ENCODE data around the gene PTH2. TPM values are rescaled to one million over a fixed set of nuclear protein-coding genes. Genes with fewer than 3 reads are reported as not detected.
"Not testable (repeated sequence)": the region's sequence is repeated elsewhere in the genome, so short reads cannot be mapped to it uniquely, and the experiment has no call there.

Gene PTH2
- total RNA-seq, 2 donors from 2014 or later = not detected

DNA sequence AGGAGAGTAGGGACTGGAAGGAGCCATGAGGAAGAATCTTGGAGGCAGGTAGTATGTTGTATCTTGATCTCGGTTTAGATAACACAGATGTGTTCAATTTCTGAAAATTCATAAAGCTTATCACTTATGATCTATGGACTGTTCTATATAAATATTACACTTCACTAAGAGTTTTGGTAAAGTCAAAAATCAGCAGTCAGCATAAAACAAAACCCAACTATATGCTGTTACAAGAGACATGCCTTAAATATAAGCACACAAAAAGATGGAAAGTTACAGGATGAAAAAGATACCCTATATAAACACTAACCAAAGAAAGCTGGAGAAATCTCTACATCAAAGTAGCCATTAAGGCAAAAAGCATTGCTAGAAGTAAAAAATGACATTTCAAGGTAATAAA is 39.6 kb downstream of the PTH2 start:
- no peak for DNase-seq
- H3K36me3 ChIP-seq = no peaks in the 10 kb centered on the region
- no peak overlapping the region for H3K4me3 ChIP-seq
- TF ChIP-seq, protein P1, sequence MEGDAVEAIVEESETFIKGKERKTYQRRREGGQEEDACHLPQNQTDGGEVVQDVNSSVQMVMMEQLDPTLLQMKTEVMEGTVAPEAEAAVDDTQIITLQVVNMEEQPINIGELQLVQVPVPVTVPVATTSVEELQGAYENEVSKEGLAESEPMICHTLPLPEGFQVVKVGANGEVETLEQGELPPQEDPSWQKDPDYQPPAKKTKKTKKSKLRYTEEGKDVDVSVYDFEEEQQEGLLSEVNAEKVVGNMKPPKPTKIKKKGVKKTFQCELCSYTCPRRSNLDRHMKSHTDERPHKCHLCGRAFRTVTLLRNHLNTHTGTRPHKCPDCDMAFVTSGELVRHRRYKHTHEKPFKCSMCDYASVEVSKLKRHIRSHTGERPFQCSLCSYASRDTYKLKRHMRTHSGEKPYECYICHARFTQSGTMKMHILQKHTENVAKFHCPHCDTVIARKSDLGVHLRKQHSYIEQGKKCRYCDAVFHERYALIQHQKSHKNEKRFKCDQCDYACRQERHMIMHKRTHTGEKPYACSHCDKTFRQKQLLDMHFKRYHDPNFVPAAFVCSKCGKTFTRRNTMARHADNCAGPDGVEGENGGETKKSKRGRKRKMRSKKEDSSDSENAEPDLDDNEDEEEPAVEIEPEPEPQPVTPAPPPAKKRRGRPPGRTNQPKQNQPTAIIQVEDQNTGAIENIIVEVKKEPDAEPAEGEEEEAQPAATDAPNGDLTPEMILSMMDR (IDR thresholded peaks at IDR 0.05) = no peak
- intact Hi-C loops (cut with DNase I) = no loop called here
- H3K27ac ChIP-seq = no peak overlapping the region
- no peak overlapping the region for H3K9ac ChIP-seq (ENCODE audit: low read depth in 2 of 2, low read length in 2 of 2)
- H3K27me3 ChIP-seq = no peaks in the 10 kb centered on the region
- no peaks in the 10 kb centered on the region for H3K4me1 ChIP-seq
- H3K9me3 ChIP-seq = no peaks in the 10 kb centered on the region

GRCh38 chr19:49382639-49383038 is 40.6 kb downstream of the PTH2 start:
- no peaks in the 10 kb centered on the region for H3K4me1 ChIP-seq
- H3K4me3 ChIP-seq = no peak overlapping the region
- no peak for DNase-seq
- H3K9ac ChIP-seq (ENCODE audit: low read depth in 2 of 2, low read length in 2 of 2) = no peak overlapping the region
- H3K27me3 ChIP-seq = no peaks in the 10 kb centered on the region
- intact Hi-C loops (cut with DNase I) = no loop called here
- H3K36me3 ChIP-seq = no peaks in the 10 kb centered on the region
- TF ChIP-seq, protein P1 (IDR thresholded peaks at IDR 0.05) = no peak
- H3K9me3 ChIP-seq = no peaks in the 10 kb centered on the region
- no peak overlapping the region for H3K27ac ChIP-seq

- Histone ChIP-seq H3K4me1 (no peaks in the 10 kb centered on the region), H3K4me3 (no peak overlapping the region), H3K27me3 (no peaks in the 10 kb centered on the region), H3K27ac (no peak overlapping the region), H3K9ac (ENCODE audit: low read depth in 2 of 2, low read length in 2 of 2) (no peak overlapping the region), H3K36me3 (no peaks in the 10 kb centered on the region), H3K9me3 (no peaks in the 10 kb centered on the region)
- no peak for DNase-seq
- intact Hi-C loops (cut with DNase I) = no loop called here
- TF ChIP-seq, protein P1 (IDR thresholded peaks at IDR 0.05) = no peak
Measured at GRCh38 chr19:49380391-49380790, 42.9 kb downstream of the PTH2 start.

DNA sequence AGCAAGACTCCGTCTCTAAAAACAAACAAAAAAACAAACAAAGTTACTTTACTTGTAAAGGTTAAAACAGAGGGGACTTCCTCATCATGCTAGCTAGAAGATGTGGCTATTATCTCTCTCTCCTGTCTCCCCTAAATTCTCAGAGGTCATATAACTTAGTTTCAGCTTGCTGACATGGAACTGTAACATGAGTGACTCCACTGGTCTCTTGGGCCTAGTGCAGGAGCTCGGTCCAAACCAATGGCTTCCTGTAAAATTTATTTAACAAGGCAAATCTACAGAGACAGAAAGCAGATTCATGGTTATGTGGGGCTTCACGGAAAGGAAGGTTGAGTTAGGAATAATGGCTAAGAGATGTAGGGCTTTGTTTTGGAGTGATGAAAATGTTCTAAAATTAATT is 44.7 kb downstream of the PTH2 start:
- Histone ChIP-seq H3K4me3 (no peak overlapping the region), H3K27ac (no peak overlapping the region), H3K27me3 (no peaks in the 10 kb centered on the region), H3K4me1 (no peaks in the 10 kb centered on the region), H3K36me3 (no peaks in the 10 kb centered on the region), H3K9me3 (no peaks in the 10 kb centered on the region), H3K9ac (ENCODE audit: low read depth in 2 of 2, low read length in 2 of 2) (no peak overlapping the region)
- TF ChIP-seq, protein P1 (IDR thresholded peaks at IDR 0.05) = no peak
- intact Hi-C loops (cut with DNase I) = no loop called here
- DNase-seq = no peak

- Histone ChIP-seq H3K36me3 (no peaks in the 10 kb centered on the region), H3K9me3 (no peaks in the 10 kb centered on the region), H3K27ac (no peak overlapping the region), H3K4me1 (no peaks in the 10 kb centered on the region), H3K4me3 (no peak overlapping the region), H3K9ac (ENCODE audit: low read depth in 2 of 2, low read length in 2 of 2) (no peak overlapping the region), H3K27me3 (no peaks in the 10 kb centered on the region)
- intact Hi-C loops (cut with DNase I) = no loop called here
- TF ChIP-seq, protein P1 (IDR thresholded peaks at IDR 0.05) = no peak
- no peak for DNase-seq
Measured at GRCh38 chr19:49374665-49375434, 48.4 kb downstream of the PTH2 start.

- not testable (repeated sequence) for H3K27me3 ChIP-seq, DNase-seq
Measured at GRCh38 chr19:49373174-49373573, 50.1 kb downstream of the PTH2 start.

More at GRCh38 chr19:49373174-49373573, 50.1 kb downstream of the PTH2 start:
- H3K36me3 ChIP-seq; H3K9ac ChIP-seq (ENCODE audit: low read depth in 2 of 2, low read length in 2 of 2); intact Hi-C loops (cut with DNase I); H3K4me1 ChIP-seq; H3K9me3 ChIP-seq; H3K27ac ChIP-seq; H3K4me3 ChIP-seq: not testable (repeated sequence)
